Thoracic aorta (tissue), 2 donors: ENCODE results near the gene CCNI2. TPM values are rescaled to one million over a fixed set of nuclear protein-coding genes. Genes with fewer than 3 reads are reported as not detected.

Source experiments
- ATAC-seq: fragments of 150-250 bp; one replicate; pipeline ENCODE4 v1.8.0; 2017; ENCODE audit warnings: low read depth; ENCODE audit not compliant: insufficient number of reproducible peaks, low FRiP score
- DNase-seq: peaks from one replicate; pipeline ENCODE4 v3.0.0-alpha.2; 2020; ENCODE audit warnings: low spot score
- H3K27ac ChIP-seq, 2 donors: fragments of 200-600 bp; sonication (generic); 1 replicate in 1 of 2; 2 replicates in 1 of 2; pipeline ENCODE4 v1.5.1; 2016; ENCODE audit warnings: mild to moderate bottlenecking in 2 of 2, moderate library complexity in 2 of 2
- H3K27me3 ChIP-seq: fragments of 200-600 bp; sonication (generic); replicated peaks from 2 replicates; pipeline ENCODE4 v1.6.0; 2016; ENCODE audit warnings: mild to moderate bottlenecking; ENCODE audit not compliant: insufficient read depth
- H3K36me3 ChIP-seq: fragments of 200-600 bp; sonication (generic); one replicate; pipeline ENCODE4 v1.5.1; 2016
- H3K4me1 ChIP-seq, 2 donors: fragments of 200-600 bp; sonication (generic); 1 replicate in 1 of 2; 2 replicates in 1 of 2; pipeline versions ENCODE4 v1.5.1 to v1.6.0; 2016; ENCODE audit warnings: low read depth in 2 of 2, mild to moderate bottlenecking in 1 of 2; ENCODE audit not compliant: control insufficient read depth in 1 of 2
- H3K4me3 ChIP-seq: fragments of 200-600 bp; sonication (generic); 2 replicates; pipeline ENCODE4 v1.5.1; 2016; ENCODE audit warnings: mild to moderate bottlenecking
- H3K9me3 ChIP-seq: fragments of 200-600 bp; sonication (generic); 2 replicates; pipeline ENCODE4 v1.5.1; 2016
- total RNA-seq, 2 donors: library from RNA; depleted of rRNA; stranded (reverse); fragments of >200 nt; gene quantifications; one replicate each; pipeline versions ENCODE4 v1.1.0 to v1.2.3, GENCODE V29; 2016
- TF ChIP-seq, protein P1 (sequence below): fragments of 200-600 bp; sonication (generic); IDR thresholded peaks from one replicate; pipeline ENCODE4 v1.5.1; 2019; ENCODE audit warnings: antibody characterized with exemption

The CCNI2 gene
- total RNA-seq, 2 donors from 2014 or later: not detected

DNA sequence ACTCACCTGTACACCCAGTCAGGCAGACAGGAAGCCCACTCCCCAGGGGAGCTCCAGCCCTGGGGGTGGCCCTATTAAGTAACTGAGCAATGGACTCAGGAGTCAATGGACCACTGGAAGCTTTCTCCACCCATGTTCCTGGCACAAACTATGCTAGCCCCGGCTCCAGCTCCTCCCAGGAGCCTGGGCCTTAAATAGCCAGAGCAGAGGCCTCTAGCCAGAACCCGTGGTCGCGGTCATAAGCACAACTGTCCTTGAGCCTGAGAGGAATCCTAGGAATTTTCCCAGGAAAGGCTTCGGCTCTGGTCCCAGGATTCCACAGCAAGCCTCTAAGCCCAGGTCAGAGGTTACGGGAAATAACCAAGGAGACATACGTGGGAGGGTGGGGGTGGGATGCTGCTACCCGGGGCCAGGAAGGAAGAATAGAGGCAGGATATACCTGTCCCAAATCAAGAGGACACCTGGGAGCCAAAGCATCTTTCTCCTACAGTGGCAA is 24.3 kb downstream of the CCNI2 start:
- no peak for ATAC-seq
- Histone ChIP-seq H3K4me3 (peak overlapping the region; percentile 33), H3K27ac (peak overlapping the region; percentile 70 to 85), H3K36me3 (no peaks in the 10 kb centered on the region), H3K27me3 (no peaks in the 10 kb centered on the region), H3K4me1 (peaks cover 63 to 95% of the 10 kb centered on the region in 2 donors), H3K9me3 (no peaks in the 10 kb centered on the region)
- no peak for DNase-seq
- TF ChIP-seq, protein P1, sequence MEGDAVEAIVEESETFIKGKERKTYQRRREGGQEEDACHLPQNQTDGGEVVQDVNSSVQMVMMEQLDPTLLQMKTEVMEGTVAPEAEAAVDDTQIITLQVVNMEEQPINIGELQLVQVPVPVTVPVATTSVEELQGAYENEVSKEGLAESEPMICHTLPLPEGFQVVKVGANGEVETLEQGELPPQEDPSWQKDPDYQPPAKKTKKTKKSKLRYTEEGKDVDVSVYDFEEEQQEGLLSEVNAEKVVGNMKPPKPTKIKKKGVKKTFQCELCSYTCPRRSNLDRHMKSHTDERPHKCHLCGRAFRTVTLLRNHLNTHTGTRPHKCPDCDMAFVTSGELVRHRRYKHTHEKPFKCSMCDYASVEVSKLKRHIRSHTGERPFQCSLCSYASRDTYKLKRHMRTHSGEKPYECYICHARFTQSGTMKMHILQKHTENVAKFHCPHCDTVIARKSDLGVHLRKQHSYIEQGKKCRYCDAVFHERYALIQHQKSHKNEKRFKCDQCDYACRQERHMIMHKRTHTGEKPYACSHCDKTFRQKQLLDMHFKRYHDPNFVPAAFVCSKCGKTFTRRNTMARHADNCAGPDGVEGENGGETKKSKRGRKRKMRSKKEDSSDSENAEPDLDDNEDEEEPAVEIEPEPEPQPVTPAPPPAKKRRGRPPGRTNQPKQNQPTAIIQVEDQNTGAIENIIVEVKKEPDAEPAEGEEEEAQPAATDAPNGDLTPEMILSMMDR: no peak

DNA sequence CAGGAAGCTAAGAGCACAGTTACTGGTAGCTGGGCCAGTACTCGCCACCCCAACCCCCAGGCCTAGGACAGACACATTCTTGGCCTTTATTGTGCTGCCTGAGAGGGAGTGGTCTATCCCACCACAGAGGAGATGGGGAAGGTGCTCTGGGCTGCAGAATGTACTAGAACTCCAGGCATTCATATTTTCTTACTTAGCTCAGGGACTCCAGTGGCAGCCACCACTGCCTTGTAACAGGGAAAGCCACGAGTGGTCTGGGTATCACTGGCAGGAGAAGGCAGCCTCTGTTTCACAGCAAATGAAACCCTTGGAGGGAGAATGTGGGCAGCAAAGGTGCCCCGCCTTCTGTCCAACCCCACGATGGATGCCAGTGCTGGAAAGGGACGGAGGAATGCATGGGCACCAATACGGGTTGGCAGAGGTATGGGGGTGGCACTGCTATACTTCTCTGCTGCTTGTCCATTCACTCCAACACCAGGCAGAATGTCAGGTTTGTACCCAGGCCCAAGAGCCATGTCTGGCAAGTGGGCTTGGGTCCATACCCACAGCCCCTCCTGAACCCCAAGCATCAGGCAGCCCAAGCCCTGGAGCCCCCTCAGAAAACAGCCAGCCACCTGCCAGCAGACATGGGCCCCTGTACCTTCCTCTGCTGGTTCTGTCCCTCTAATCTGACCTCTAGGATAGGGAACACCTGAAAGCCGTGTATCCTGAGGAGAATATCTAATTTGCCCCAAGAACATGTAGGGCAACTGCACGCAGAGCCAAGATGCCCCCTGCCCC is 25.3 kb downstream of the CCNI2 start:
- Histone ChIP-seq H3K9me3 (no peaks in the 10 kb centered on the region), H3K4me3 (no peak overlapping the region), H3K27ac (peak overlapping the region; percentile 70 to 85), H3K4me1 (peaks cover 58 to 85% of the 10 kb centered on the region in 2 donors), H3K36me3 (no peaks in the 10 kb centered on the region), H3K27me3 (no peaks in the 10 kb centered on the region)
- TF ChIP-seq, protein P1: no peak
- ATAC-seq: no peak
- DNase-seq: no peak

DNA sequence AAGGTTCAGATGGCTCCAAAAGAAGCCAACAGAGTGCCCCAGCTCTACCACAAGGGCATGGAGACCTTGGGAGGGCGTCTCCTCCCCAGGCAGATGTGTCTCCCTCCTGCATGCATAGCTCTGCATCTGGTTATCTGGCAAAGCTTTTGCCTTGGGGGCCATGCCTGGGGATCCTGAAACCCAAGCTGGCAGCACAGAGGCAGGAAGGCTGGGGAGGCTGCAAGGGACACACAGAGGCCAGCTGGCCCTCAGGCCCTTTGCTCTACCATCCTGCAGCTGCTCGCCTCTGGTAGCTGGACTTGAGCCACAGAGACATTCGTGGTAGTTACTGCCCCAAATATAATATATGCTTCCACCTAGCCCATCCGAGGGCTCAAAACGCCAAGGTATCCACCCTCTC is 25.9 kb downstream of the CCNI2 start:
- H3K4me1 ChIP-seq: peaks cover 56 to 83% of the 10 kb centered on the region in 2 donors
- no peaks in the 10 kb centered on the region for H3K9me3 ChIP-seq
- DNase-seq (no peak), ATAC-seq (no peak)
- no peaks in the 10 kb centered on the region for H3K36me3 ChIP-seq
- H3K27ac ChIP-seq: peak overlapping the region; percentile 70 to 85
- no peaks in the 10 kb centered on the region for H3K27me3 ChIP-seq
- H3K4me3 ChIP-seq: no peak overlapping the region
- TF ChIP-seq, protein P1: no peak

DNA sequence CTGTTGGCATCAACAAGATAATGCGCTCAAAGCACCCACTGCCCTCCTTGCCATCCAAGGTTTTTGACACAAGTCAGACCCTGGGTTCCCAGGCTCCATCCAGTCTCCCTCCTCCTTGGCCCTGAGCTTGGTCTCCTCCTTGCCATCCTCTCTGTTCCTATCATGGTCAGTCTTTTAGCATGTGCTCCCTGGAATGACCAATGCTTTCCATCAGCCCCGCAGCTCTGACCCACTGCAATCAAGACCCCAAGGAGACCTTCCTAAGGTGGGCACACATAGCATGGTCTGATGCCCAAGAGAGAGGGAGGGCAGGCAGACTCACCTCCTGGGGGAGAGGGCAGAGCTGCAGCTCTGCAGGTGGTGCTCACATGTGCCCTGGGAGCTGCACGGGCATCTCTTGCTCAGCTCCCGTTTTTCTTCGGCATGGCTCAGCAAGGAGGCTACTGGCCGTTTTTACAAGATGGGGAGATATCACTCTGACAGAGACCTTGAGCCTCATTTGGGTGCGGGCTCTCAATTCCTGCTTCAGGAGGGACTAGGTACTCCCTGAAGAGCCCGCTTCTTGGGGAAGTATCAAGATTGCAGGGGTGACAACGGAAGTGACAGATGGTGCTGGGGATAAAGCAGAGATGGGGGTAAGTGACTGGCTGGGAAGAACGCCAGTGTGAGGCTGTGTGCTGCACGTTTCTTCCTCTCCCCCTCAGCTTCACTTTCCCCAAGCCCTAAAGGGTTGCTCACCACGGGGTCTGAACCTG is 26.6 kb downstream of the CCNI2 start:
- ATAC-seq (no peak), DNase-seq (no peak)
- Histone ChIP-seq H3K36me3 (no peaks in the 10 kb centered on the region), H3K4me3 (peak overlapping the region; percentile 10), H3K9me3 (no peaks in the 10 kb centered on the region), H3K27ac (peak overlapping the region; percentile 70 to 85), H3K27me3 (no peaks in the 10 kb centered on the region), H3K4me1 (peaks cover 56 to 83% of the 10 kb centered on the region in 2 donors)
- TF ChIP-seq, protein P1: no peak

DNA sequence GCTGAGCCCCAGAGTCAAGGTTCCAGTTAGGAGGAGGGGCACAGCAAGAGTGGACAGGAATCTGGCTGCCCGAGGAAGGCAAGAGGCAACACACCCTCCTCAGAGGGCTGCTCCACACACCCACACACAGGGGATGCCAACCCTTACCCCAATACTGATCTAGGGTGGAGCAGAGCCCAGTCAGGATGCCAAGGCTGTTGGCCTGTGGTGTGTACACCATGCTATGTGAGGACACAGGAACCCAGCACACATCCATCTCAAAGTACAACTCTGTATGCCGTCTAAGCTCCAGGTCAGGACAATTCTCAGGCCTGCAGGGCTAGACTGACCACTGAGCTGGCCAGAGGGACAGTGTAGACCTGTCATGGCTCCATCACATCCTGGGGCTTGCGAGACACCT is 27.2 kb downstream of the CCNI2 start:
- peaks cover 56 to 81% of the 10 kb centered on the region in 2 donors for H3K4me1 ChIP-seq

More for the DNA sequence above, 27.2 kb downstream of the CCNI2 start:
- TF ChIP-seq, protein P1: no peak
- H3K27me3 ChIP-seq: no peaks in the 10 kb centered on the region
- DNase-seq (no peak), ATAC-seq (no peak)
- H3K4me3 ChIP-seq: peak overlapping the region; percentile 10
- H3K27ac ChIP-seq: peak overlapping the region; percentile 70 to 85
- no peaks in the 10 kb centered on the region for H3K9me3 ChIP-seq
- no peaks in the 10 kb centered on the region for H3K36me3 ChIP-seq
